Measurements from ENCODE around the gene TMEM185A.
"Not testable (repeated sequence)": the region's sequence is repeated elsewhere in the genome, so short reads cannot be mapped to it uniquely, and the experiment has no call there.

DNA sequence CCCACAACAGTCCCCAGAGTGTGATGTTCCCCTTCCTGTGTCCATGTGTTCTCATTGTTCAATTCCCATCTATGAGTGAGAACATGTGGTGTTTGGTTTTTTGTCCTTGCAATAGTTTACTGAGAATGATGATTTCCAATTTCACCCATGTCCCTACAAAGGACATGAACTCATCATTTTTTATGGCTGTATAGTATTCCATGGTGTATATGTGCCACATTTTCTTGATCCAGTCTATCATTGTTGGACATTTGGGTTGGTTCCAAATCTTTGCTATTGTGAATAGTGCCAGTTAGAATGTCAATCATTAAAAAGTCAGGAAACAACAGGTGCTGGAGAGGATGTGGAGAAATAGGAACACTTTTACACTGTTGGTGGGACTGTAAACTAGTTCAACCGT, 11.9 kb downstream of the TMEM185A start:
- TF ChIP-seq POLR2A (IDR thresholded peaks at IDR 0.05); POLR2AphosphoS5 (IDR thresholded peaks at IDR 0.05); EP300 (IDR thresholded peaks at IDR 0.05; ENCODE audit: low read depth): not testable (repeated sequence)
- TF ChIP-seq, protein P1, sequence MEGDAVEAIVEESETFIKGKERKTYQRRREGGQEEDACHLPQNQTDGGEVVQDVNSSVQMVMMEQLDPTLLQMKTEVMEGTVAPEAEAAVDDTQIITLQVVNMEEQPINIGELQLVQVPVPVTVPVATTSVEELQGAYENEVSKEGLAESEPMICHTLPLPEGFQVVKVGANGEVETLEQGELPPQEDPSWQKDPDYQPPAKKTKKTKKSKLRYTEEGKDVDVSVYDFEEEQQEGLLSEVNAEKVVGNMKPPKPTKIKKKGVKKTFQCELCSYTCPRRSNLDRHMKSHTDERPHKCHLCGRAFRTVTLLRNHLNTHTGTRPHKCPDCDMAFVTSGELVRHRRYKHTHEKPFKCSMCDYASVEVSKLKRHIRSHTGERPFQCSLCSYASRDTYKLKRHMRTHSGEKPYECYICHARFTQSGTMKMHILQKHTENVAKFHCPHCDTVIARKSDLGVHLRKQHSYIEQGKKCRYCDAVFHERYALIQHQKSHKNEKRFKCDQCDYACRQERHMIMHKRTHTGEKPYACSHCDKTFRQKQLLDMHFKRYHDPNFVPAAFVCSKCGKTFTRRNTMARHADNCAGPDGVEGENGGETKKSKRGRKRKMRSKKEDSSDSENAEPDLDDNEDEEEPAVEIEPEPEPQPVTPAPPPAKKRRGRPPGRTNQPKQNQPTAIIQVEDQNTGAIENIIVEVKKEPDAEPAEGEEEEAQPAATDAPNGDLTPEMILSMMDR (IDR thresholded peaks at IDR 0.05): not testable (repeated sequence)
